D721Med (cell line): ENCODE data around the gene ZSCAN23.
"Not testable (repeated sequence)": the region's sequence is repeated elsewhere in the genome, so short reads cannot be mapped to it uniquely, and the experiment has no call there.

Experiments
- DNase-seq: peaks from one replicate; pipeline ENCODE4 v3.0.0; 2011; ENCODE audit warnings: low spot score; ENCODE audit not compliant: insufficient read length
- FAIRE-seq: peaks from 2 replicates; lab custom pipeline; 2011; peaks lifted over from hg19 to GRCh38; lab: Jason Lieb, UNC
- CTCF ChIP-seq: IDR thresholded peaks from 2 replicates; pipeline ENCODE4 v1.5.1; 2012; ENCODE audit warnings: mild to moderate bottlenecking, control low read depth; ENCODE audit not compliant: insufficient read depth; ENCODE audit errors: missing control alignments

Gene ZSCAN23

GRCh38 chr6:28462401-28462800 lies 19.1 kb upstream of the ZSCAN23 start:
- DNase-seq (no peak), FAIRE-seq (peak; percentile 35)
- TF ChIP-seq CTCF = no peak

GRCh38 chr6:28458568-28458967 lies 15.3 kb upstream of the ZSCAN23 start:
- no peak for DNase-seq
- FAIRE-seq = no peak

GRCh38 chr6:28449056-28449455 lies 5.8 kb upstream of the ZSCAN23 start:
- DNase-seq (no peak), FAIRE-seq (no peak)
- no peak for TF ChIP-seq CTCF

More at GRCh38 chr6:28458568-28458967, 15.3 kb upstream of the ZSCAN23 start:
- no peak for TF ChIP-seq CTCF

GRCh38 chr6:28447512-28447906 lies 4.2 kb upstream of the ZSCAN23 start:
- not testable (repeated sequence) for DNase-seq
- peak; percentile 38 for FAIRE-seq

- no peak for TF ChIP-seq CTCF
- FAIRE-seq (no peak), DNase-seq (no peak)
These were observed 3.7 kb upstream of the ZSCAN23 start for GRCh38 chr6:28446818-28447511.

GRCh38 chr6:28444759-28445158 lies 1.5 kb upstream of the ZSCAN23 start:
- FAIRE-seq, DNase-seq: not testable (repeated sequence)

GRCh38 chr6:28442586-28442985 lies 705 bp downstream of the ZSCAN23 start:
- DNase-seq = no peak
- no peak for TF ChIP-seq CTCF
- FAIRE-seq = no peak

- no peak for FAIRE-seq
These were observed 6.9 kb downstream of the ZSCAN23 start for GRCh38 chr6:28436404-28436803.

More at GRCh38 chr6:28436404-28436803, 6.9 kb downstream of the ZSCAN23 start:
- no peak for DNase-seq
- no peak for TF ChIP-seq CTCF
